Measurements from ENCODE around the gene ITGAL.
"Not testable (repeated sequence)": the region's sequence is repeated elsewhere in the genome, so short reads cannot be mapped to it uniquely, and the experiment has no call there.

The ITGAL gene

GRCh38 chr16:30472328-30472942 is at the start of gene ITGAL:
Gene ITGAL (plus strand): TSS chr16:30472742. CDS start chr16:30472838, 96 bp downstream.
- DNase-seq = no peak

GRCh38 chr16:30428055-30428454 is 44.5 kb upstream of the ITGAL start:
- DNase-seq = no peak

GRCh38 chr16:30429418-30429677 is 43.2 kb upstream of the ITGAL start:
- no peak for DNase-seq

- DNase-seq = peak; percentile 100
Measured at GRCh38 chr16:30429678-30430427, 42.7 kb upstream of the ITGAL start, which contains the start of gene DCTPP1. Gene DCTPP1 (minus strand): TSS chr16:30430030. CDS start chr16:30429980, 50 bp downstream.

- DNase-seq = no peak
Measured at GRCh38 chr16:30430428-30430970, 42.0 kb upstream of the ITGAL start.

GRCh38 chr16:30434852-30435251 is 37.7 kb upstream of the ITGAL start:
- DNase-seq = no peak

GRCh38 chr16:30437511-30438046 is 35.0 kb upstream of the ITGAL start:
- DNase-seq = peak; percentile 98

- DNase-seq = no peak
Measured at GRCh38 chr16:30438835-30439234, 33.7 kb upstream of the ITGAL start.

- no peak for DNase-seq
Measured at GRCh38 chr16:30439720-30440348, 32.7 kb upstream of the ITGAL start.

- DNase-seq = no peak
Measured at GRCh38 chr16:30443631-30444030, 28.9 kb upstream of the ITGAL start.

- DNase-seq = peak; percentile 47
Measured at GRCh38 chr16:30444231-30445148, 28.1 kb upstream of the ITGAL start.

- DNase-seq = no peak
Measured at GRCh38 chr16:30445149-30445407, 27.5 kb upstream of the ITGAL start.

GRCh38 chr16:30445408-30446202 is 26.9 kb upstream of the ITGAL start, which contains the start of gene SEPHS2:
Gene SEPHS2 (minus strand): TSS chr16:30445874. CDS start chr16:30445727, 147 bp downstream.
- peak; percentile 99 for DNase-seq

- DNase-seq = peak; percentile 41
Measured at GRCh38 chr16:30446203-30446595, 26.3 kb upstream of the ITGAL start.

GRCh38 chr16:30447512-30448226 is 24.9 kb upstream of the ITGAL start:
- DNase-seq = no peak

GRCh38 chr16:30449116-30449435 is 23.5 kb upstream of the ITGAL start:
- DNase-seq = no peak

- DNase-seq = not testable (repeated sequence)
Measured at GRCh38 chr16:30452709-30453580, 19.6 kb upstream of the ITGAL start.

GRCh38 chr16:30456302-30456701 is 16.2 kb upstream of the ITGAL start:
- no peak for DNase-seq

GRCh38 chr16:30457256-30457655 is 15.3 kb upstream of the ITGAL start:
- DNase-seq = no peak

Measured in DMS53 (cell line).